IPS-15b (cell line): Measurements from ENCODE around the gene OSCAR.
A peak's percentile ranks its signal among the peaks of the same experiment; 100 is the strongest.
"Not testable (repeated sequence)": the region's sequence is repeated elsewhere in the genome, so short reads cannot be mapped to it uniquely, and the experiment has no call there.

Experiments used
- H3K27me3 ChIP-seq: one replicate; pipeline ENCODE4 v1.6.1; 2013; ENCODE audit warnings: low read length; ENCODE audit not compliant: control insufficient read depth, insufficient read depth
- H3K36me3 ChIP-seq: one replicate; pipeline ENCODE4 v1.6.1; 2013; ENCODE audit warnings: low read length; ENCODE audit not compliant: control insufficient read depth, insufficient read depth
- H3K4me1 ChIP-seq: one replicate; pipeline ENCODE4 v1.6.1; 2013; ENCODE audit warnings: mild to moderate bottlenecking, low read length; ENCODE audit not compliant: control insufficient read depth, insufficient read depth
- H3K4me3 ChIP-seq: one replicate; pipeline ENCODE4 v1.5.1; 2013; ENCODE audit warnings: low read depth, low read length
- H3K9ac ChIP-seq: one replicate; pipeline ENCODE4 v1.6.1; 2013; ENCODE audit warnings: low read depth, mild to moderate bottlenecking, low read length
- H3K9me3 ChIP-seq: one replicate; pipeline ENCODE4 v1.6.1; 2013; ENCODE audit warnings: mild to moderate bottlenecking, low read length; ENCODE audit not compliant: control insufficient read depth, insufficient read depth

Gene OSCAR

DNA sequence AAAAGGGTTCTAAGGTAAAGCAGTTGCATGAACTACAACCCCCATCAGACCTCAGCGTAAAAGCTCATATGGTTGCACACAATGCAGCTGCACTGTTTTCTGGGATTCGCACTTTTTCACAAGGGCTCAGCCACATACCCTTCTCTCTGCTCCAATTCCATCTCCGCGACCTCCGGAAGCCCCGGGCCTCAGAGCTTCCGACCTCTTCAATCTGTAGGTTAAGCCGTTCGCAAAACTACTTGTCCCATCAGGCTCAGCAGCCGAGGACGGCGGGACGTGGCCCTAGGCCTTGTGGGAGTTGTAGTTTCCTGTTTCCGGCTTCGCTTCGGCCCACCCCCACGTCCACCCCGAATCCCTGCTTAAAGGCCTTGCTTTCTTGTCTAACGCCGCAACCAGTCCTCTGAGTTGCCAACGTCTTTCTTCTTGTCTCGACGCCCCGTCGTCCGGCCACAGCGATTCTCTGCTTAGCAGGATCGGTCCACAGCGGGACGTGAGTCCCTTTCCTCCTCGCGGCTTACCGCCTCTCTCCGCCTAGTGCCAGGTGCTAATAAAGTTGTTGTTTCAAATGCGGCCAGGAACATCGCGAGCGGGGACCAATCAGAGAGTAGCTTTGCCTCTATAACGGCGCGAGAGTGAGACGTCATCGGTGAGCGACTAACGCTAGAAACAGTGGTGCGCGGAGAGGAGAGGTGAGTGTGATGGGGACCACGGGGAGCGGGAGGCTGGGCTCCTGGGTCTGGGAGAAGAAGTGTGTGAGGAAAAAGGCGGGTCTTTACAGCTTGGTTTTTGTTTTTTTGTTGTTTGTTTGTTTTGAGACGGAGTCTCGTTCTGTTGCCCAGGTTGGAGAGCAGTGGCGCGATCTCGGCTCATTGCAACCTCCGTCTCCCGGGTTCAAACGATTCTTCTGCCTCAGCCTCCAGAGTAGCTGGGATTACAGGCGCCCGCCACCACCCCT lies 14.8 kb upstream of the OSCAR start, which contains the start of the genes PRPF31 and TFPT:
Gene PRPF31, plus strand, starts transcription at position 646 of the 955 bp plus-strand sequence. CDS start 2,525 bp downstream, outside the sequence.
Gene TFPT, minus strand, starts transcription at position 549 of the 955 bp plus-strand sequence. Its CDS starts 388 bp downstream, at position 161.
- Histone ChIP-seq H3K4me3 (peak within 1 kb of the TSS; percentile 79), H3K9me3 (no peaks in the 10 kb centered on the region), H3K9ac (peak within 1 kb of the TSS; percentile 90), H3K36me3 (peaks cover 25% of the 10 kb centered on the region), H3K27me3 (no peaks in the 10 kb centered on the region), H3K4me1 (no peaks in the 10 kb centered on the region)

DNA sequence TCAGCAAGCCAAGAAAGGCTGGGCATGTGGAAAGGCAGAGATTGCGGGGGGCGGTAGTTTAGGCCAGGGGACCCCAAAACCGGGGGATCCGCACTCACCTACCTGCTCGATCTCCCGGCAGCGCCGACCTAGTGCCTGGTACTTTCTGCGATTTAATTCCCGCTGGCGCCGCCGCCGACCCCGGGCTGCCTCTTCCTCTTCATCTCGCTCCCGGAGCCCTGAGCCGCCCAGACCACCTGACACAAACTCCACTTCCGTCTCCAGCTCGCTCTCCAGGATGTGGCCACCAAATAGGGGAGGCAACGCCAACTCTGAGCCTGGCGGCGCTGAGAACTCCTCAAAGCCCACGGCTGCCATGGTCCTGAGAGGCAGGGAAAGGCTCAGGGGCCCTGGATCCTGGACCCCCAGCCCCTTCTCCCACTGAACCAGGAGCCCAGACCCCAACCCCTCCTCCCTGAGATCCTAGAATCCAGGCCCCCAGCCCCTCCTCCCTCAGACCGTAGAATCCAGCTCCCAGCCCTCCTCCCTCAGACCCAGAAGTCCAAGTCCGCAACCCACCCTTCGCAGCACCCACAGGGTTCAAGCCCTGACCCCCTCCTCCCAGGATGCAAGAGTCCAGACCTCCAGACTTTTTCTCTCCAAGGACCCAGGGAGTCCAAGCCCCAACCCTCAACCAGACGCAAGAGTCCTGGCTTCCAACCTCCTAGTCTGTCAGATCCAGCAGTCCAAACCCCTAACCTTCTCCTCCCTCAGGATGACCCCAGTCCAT lies 13.9 kb upstream of the OSCAR start:
- H3K9me3 ChIP-seq: no peaks in the 10 kb centered on the region
- H3K4me1 ChIP-seq: no peaks in the 10 kb centered on the region
- H3K4me3 ChIP-seq: peak overlapping the region; percentile 79
- peak overlapping the region; percentile 90 for H3K9ac ChIP-seq
- H3K36me3 ChIP-seq: peaks cover 26% of the 10 kb centered on the region
- H3K27me3 ChIP-seq: no peaks in the 10 kb centered on the region

DNA sequence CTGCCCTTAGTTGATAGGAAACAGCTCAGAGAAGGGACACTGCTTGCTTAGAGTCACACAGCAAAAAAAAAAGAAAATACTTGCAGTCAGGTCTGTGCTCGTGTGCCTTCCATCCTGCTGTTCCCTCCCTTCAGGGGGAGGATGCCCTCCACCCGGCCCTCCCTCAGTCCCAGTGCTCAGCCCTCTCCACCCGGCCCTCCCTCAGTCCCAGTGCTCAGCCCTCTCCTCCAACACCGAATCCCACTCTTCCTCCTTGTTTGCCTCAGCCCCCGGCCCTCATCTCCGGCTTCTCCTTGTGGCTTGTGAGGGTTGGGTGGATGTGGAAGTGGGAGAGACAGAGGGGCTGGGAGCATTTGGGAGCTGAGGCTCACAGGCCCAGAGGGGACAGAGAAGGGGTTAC lies 9.0 kb upstream of the OSCAR start:
- Histone ChIP-seq H3K4me3 (no peak overlapping the region), H3K27me3 (no peaks in the 10 kb centered on the region), H3K9ac (no peak overlapping the region), H3K9me3 (no peaks in the 10 kb centered on the region), H3K4me1 (no peaks in the 10 kb centered on the region), H3K36me3 (peaks cover 59% of the 10 kb centered on the region)

DNA sequence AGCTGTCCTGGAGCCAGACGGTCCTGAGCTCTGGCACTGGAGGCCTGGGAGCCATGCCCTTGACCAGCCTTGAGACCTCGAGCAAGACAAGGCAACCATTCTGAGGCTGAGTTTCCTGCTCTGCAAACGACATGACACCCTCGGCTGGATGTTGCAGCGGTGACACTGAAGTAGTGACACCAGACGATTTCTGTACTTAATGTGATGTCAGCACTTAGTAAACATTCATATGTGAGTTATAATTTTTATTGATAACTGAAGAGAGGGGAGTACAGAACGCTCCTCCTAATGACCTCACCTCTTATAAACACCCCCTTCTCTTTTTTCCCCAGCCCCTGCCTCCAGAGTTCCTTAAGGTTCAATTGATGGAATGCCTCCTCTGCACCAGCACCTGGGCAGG lies 7.9 kb upstream of the OSCAR start:
- no peak overlapping the region for H3K9ac ChIP-seq
- no peaks in the 10 kb centered on the region for H3K4me1 ChIP-seq
- H3K9me3 ChIP-seq: no peaks in the 10 kb centered on the region
- no peak overlapping the region for H3K4me3 ChIP-seq
- no peaks in the 10 kb centered on the region for H3K27me3 ChIP-seq
- peaks cover 55% of the 10 kb centered on the region for H3K36me3 ChIP-seq

DNA sequence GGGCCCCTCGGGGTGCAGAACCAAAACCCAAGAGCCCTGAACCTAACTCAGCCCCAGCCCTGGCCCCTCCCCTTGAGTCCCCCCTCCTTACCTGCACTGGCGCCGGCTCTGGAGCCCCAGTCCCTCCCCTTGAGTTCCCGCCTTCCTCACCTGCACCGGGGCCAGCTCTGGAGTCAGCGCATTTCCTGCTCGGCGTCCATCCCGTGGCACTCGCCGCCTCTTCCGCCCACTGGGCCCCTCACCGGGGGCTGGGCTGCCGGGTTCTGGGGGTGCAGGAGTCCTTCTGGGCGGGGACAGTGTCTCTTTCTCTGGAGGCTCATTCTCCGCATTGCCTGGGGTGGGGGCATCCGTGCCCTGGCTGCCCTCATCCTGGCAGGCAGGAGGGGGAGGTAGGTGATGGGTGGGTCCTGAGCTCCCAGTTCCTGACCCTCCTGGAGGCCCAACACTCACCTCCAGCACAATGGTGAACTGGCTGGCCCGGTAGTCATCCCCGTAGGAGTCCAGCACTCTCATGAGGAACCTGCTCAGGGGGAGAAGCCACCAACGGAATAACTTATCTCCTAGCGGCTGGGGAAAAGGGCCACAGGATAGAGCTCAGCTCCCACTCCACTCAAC lies 7.4 kb upstream of the OSCAR start:
- no peaks in the 10 kb centered on the region for H3K4me1 ChIP-seq
- peaks cover 52% of the 10 kb centered on the region for H3K36me3 ChIP-seq
- no peak overlapping the region for H3K9ac ChIP-seq
- H3K9me3 ChIP-seq: no peaks in the 10 kb centered on the region
- H3K4me3 ChIP-seq: no peak overlapping the region
- H3K27me3 ChIP-seq: no peaks in the 10 kb centered on the region

DNA sequence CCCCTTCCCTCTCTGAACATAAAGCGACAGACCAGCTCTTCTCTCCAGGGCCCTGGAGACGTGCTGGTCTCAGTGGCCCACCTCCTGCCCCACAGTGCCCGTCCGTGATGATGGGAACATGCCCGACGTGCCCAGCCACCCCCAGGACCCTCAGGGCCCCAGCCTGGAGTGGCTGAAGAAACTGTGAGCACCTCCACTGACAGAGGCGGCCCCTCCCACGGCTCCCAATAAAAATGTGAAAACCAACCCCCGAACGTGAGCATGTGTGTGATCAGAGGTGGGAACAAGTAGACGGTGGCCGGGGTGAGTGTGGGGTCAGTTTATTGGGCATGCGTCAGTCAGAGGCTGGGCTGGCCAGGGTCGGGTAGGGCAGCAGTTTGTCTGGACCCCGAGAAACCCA lies 6.1 kb upstream of the OSCAR start:
- peaks cover 52% of the 10 kb centered on the region for H3K36me3 ChIP-seq
- no peaks in the 10 kb centered on the region for H3K9me3 ChIP-seq
- no peak overlapping the region for H3K9ac ChIP-seq
- no peaks in the 10 kb centered on the region for H3K4me1 ChIP-seq
- no peaks in the 10 kb centered on the region for H3K27me3 ChIP-seq
- no peak overlapping the region for H3K4me3 ChIP-seq

DNA sequence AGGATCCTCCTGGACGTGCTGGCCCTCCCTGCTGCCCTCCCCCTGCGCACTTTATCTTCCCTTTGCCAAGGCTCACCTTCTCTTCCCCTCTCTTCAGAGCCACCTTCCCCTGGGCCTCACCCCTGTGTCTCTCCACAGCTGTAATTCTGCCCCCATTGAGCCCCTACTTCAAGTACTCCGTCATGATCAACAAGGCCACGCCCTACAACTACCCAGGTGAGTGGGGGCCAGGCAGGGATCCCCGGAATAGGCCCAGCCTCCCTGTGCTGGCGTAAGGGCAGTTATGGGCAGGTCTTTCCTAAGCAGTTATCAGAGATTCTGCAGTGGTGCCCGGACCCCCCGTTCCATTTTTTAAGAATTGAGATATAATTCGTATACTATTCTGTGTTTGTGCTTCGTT lies 5.2 kb upstream of the OSCAR start:
- no peak overlapping the region for H3K9ac ChIP-seq
- no peak overlapping the region for H3K4me3 ChIP-seq
- H3K4me1 ChIP-seq: no peaks in the 10 kb centered on the region
- peaks cover 49% of the 10 kb centered on the region for H3K36me3 ChIP-seq
- H3K27me3 ChIP-seq: no peaks in the 10 kb centered on the region
- H3K9me3 ChIP-seq: no peaks in the 10 kb centered on the region

DNA sequence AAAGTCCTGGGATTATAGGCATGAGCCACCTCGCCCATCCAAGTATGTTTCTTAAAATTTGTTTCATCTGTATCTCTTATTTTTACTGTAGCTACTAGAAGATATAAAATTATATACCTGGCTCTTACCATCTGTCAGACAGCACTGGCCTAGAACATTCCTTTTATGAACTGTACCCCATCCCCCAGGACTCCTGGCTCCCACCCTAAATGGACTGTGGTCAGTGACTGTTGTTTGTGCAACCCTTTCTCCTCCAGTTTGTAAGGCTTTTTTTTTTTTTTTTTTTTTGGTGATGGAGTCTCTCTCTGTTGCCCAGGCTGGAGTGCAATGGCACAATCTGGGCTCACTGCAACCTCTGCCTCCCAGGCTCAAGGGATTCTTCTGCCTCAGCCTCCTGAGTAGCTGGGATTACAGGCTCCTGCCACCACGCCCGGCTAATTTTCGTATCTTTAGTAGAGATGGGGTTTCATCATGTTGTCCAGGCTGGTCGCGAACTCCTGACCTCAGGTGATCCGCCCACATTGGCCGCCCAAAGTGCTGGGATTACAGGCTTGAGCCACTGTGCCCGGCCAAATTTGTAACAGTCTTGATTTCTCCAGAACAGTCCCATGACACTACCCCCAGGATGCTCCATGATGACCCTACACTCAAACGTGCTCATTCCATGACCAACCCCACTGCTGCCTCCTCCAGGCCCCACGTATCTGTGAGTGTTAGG lies 4.6 kb upstream of the OSCAR start:
- no peak overlapping the region for H3K4me3 ChIP-seq
- H3K36me3 ChIP-seq: peaks cover 46% of the 10 kb centered on the region
- H3K9me3 ChIP-seq: no peaks in the 10 kb centered on the region
- no peaks in the 10 kb centered on the region for H3K4me1 ChIP-seq
- H3K9ac ChIP-seq: no peak overlapping the region
- H3K27me3 ChIP-seq: no peaks in the 10 kb centered on the region

DNA sequence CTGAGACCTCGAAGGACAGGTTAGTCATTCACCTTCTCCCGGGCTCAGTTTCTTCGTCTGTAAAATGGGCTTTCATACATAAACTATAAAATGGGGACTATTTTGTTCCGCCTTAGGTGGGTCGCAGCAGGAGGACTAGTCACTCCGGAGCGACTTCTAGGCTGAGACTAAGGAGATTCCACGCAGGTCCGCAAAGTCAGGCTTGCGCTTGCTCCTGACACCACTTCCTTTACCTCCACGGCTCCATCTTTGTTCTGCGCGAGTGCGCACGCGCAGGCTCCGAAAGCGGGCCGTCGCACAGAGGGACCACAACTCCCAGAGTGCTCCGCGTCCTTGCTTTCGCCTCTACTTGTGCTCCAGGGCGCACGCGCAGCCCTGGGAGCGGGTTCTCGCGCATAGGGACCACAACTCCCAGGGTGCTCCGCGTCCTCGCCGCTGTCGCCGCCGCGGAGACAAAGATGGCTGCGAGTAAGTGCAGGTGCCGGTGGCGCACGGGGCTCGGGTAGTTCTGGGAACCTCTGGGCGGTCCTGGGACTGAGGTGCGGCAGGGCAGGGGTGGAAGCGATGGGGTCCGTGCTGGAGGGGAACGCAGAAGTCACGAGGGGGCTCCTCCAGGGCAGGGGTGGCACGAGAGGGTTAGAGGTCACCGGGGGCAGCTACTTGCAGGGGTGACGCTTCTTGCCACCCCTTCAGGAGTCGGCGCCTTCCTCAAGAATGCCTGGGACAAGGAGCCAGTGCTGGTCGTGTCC lies 2.0 kb upstream of the OSCAR start, which contains the start of gene NDUFA3:
Gene NDUFA3, plus strand, starts transcription at position 435 of the 749 bp plus-strand sequence. Its CDS starts 24 bp downstream, at position 459.
- Histone ChIP-seq H3K27me3 (no peaks in the 10 kb centered on the region), H3K9ac (peak within 1 kb of the TSS; percentile 86), H3K4me1 (no peaks in the 10 kb centered on the region), H3K36me3 (peaks cover 23% of the 10 kb centered on the region), H3K4me3 (peak within 1 kb of the TSS; percentile 97), H3K9me3 (no peaks in the 10 kb centered on the region)

DNA sequence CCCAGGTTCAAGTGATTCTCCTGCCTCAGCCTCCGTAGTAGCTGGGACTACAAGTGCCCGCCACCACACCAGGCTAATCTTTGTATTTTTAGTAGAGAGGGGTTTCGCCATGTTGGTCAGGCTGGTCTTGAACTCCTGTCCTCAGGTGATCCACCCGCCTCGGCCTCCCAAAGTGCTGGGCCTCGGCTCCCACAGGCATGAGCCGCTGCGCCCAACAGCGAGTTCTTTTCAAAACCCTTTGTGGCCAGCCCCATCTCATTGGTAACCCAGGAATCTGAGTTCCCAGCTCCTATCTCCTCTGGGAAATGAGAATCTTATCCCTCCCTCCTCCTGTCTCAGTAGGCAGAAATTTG lies 724 bp downstream of the OSCAR start:
- H3K9me3 ChIP-seq, H3K4me3 ChIP-seq, H3K36me3 ChIP-seq, H3K4me1 ChIP-seq, H3K9ac ChIP-seq: not testable (repeated sequence)
- H3K27me3 ChIP-seq: peaks cover 17% of the 10 kb centered on the region
